NCI-H526 treated with DMSO at 0.1 percent for 48 hours (cell line): Measurements from ENCODE around the gene CNFN.

Experiments used
- DNase-seq: peaks from one replicate; lab custom pipeline; 2025; lab: John Stamatoyannopoulos, UW

CNFN gene

DNA sequence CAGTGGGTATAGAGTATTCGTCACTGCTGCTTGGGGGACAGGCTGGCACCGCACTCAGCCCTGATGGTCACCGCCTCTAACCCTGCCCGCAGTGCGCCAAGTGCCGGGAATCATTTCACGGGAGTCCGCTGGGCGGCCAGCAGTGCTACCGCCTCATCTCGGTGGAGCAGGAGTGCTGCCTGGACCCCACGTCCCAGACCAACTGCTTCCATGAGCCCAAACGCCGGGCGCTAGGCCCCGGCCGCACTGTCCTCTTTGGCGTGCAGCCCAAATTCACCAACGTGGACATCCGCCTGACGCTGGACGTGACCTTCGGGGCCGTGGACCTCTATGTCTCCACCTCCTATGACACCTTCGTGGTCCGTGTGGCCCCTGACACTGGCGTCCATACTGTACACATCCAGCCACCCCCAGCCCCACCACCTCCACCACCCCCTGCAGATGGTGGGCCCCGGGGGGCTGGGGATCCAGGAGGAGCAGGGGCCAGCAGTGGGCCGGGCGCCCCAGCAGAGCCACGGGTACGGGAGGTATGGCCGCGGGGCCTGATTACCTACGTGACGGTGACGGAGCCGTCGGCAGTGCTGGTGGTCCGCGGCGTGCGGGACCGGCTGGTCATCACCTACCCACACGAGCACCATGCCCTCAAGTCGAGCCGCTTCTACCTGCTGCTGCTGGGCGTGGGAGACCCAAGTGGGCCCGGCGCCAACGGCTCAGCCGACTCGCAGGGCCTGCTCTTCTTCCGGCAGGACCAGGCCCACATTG is 14.5 kb downstream of the CNFN start:
- DNase-seq, result no peak

DNA sequence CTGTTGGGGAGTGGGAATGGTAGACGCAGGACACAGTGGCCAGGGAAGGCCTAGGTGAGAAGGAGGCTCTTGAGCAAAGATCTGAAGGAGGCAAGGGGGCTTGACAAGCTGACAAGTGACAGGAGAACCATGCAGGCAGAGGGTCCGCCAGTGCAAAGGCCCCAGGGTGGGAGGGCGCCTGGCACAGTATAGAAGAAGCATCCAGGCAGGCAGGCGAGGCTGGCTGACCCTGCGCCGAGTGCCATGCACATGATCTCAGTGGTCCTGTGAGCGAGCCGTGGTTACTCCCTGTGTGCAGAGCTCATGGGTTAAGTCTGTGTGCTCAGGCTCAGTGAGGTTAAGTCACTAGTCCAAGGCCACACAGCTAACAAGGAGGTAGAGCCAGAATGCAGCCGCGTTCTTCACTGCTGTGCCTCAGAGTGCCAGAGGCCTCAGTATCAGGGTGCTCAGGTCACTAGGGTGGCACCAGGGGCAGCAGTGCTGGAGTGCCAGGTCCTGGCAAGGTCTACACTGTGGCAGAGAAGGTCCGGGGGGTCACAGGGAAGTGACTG is 15.2 kb downstream of the CNFN start:
- DNase-seq, result no peak

- DNase-seq, result no peak
These were observed 19.4 kb downstream of the CNFN start for GRCh38 chr19:42370626-42371175.

DNA sequence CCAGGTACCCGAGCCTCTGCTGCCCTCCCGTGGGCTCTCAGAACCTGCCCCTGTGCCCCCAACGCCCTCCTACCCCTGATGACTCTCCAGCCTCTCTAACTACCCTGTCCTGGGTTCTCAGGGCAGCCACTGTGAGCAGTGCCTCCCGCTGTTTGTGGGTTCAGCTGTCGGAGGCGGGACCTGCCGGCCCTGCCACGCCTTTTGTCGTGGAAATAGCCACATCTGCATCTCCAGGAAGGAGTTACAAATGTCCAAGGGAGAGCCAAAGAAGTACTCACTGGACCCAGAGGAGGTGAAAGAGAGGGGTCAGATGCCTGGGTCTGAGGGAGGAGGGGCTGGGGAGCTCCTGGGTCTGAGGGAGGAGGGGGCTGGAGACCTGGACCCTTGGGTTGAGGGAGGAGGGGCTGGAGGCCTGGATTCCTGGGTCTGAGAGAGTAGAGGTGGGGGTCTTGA is 20.0 kb downstream of the CNFN start:
- no peak for DNase-seq

DNA sequence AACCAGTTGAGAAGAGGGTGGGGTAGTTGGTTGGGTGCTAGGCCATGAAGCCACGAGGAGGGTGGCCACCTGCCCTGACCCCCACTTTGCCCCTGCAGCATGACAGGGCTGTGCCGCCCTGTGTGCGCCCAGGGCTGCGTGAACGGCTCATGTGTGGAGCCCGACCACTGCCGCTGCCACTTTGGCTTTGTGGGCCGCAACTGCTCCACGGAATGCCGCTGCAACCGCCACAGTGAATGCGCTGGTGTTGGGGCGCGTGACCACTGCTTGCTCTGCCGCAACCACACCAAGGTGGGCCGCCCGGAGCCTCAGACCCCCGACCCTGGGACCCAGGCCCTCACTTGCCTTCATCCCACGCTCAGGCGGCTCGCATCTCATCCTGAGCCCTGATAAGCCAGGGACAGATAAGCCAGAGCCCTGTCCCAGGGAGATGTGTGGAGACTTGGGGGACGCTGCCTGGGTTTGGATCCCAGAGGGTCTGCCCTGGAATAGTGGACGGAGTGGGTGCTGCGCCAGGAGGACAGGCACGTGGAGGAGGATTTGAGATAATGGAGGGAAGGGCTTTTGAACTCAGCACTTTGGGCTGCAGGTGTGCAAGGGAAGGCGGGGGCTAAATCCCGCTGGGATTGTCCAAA is 20.5 kb downstream of the CNFN start:
- DNase-seq, result no peak

GRCh38 chr19:42368765-42369164 is 21.3 kb downstream of the CNFN start:
- no peak for DNase-seq

DNA sequence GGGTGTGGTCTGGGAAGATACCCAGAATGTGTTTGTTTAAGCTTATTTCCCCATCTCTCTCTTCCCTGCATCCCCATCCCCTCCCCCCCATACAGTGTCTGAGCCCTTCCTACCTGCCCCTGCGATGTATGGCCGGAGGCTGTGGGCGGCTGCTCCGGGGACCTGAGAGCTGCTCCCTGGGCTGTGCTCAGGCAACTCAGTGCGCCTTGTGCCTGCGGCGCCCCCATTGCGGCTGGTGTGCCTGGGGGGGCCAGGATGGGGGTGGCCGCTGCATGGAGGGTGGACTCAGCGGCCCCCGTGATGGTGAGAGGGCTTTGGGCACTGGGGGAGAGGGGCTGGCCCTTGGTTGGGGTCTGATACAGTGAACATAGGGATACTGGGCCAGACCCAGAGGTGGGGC is 21.7 kb downstream of the CNFN start:
- DNase-seq, result no peak

GRCh38 chr19:42367929-42368328 is 22.2 kb downstream of the CNFN start:
- DNase-seq, result no peak

DNA sequence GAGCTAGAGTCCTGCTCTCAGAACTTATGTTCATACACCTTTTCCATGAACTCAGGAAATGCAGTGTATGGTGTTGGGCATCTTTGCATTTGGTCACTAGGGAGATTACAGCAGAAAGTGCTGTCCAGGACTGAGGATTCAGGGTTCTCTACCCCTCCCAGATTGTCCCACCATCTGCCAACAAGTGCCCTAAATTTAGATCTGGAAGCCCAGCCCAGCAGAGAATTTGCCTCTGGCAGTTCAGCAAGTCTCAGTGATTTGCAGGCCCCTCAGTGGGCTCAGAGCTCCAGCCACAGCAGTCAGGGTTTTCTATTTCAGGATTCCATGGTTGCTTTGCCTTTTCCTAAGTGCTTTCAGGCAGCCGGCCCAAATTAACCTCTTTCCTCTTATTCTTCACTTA is 23.4 kb downstream of the CNFN start:
- DNase-seq, result no peak

GRCh38 chr19:42363614-42364346 is 26.3 kb downstream of the CNFN start:
- no peak for DNase-seq

DNA sequence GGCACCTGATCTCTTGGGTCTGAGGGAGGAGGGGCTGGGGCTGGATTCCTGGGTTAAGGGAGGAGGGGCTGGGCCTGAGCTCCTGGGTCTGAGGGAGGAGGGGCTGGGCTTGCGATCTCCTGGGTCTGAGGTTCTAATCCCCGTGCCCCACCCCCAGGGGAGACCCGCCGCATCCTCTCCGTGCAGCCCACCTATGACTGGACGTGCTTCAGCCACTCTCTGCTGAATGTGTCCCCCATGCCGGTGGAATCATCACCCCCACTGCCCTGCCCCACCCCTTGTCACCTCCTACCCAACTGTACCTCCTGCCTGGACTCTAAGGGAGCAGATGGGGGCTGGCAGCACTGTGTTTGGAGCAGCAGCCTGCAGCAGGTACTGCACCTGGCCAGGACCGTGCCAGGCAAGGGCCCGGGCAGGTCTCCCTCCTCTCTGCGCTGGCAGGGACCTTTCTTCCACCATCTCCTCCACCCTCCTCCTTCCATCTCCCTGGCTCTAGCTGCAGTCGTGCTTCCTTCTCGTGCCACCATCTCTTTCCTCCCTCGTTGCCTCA is 27.1 kb downstream of the CNFN start:
- no peak for DNase-seq

GRCh38 chr19:42362342-42362741 is 27.8 kb downstream of the CNFN start:
- DNase-seq, result no peak

DNA sequence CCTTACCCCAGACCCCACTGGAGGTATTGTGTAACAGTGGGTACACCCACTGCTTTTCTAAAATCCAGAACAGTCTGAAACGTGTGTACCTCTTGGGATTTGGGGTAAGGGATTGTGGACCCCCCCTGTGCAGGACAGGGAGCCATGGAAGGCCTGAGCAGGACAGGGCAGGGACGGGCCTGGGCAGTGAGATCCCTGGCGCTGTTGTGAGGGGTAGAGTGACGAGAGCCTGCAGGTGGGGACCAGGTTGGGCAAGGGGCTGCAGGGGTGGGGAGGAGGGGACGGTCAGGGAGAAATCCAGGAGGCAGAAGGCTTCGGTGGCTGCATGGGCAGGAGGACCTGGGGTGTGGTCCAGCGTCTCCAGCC is 28.6 kb downstream of the CNFN start:
- no peak for DNase-seq

- no peak for DNase-seq
These were observed 29.1 kb downstream of the CNFN start for GRCh38 chr19:42360787-42361544.

- DNase-seq, result no peak
These were observed 32.8 kb downstream of the CNFN start for GRCh38 chr19:42357290-42357689.

- no peak for DNase-seq
These were observed 33.4 kb downstream of the CNFN start for GRCh38 chr19:42356686-42357085.

DNA sequence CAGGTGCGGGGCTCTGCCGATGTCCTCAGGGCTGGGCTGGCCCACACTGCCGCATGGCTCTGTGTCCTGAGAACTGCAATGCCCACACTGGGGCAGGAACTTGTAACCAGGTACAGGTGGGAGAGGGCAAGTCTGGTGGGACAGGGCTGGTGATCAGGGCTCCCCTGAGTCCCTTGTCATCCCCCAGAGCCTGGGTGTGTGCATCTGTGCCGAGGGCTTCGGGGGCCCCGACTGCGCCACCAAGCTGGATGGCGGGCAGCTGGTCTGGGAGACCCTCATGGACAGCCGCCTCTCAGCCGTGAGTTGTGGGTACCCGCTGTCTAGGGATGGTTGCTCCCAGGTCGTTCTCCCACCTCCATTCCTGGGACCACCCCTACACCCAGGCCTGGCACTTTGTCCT is 34.2 kb downstream of the CNFN start:
- DNase-seq, result no peak

GRCh38 chr19:42353341-42354015 is 36.6 kb downstream of the CNFN start:
- DNase-seq, result no peak

DNA sequence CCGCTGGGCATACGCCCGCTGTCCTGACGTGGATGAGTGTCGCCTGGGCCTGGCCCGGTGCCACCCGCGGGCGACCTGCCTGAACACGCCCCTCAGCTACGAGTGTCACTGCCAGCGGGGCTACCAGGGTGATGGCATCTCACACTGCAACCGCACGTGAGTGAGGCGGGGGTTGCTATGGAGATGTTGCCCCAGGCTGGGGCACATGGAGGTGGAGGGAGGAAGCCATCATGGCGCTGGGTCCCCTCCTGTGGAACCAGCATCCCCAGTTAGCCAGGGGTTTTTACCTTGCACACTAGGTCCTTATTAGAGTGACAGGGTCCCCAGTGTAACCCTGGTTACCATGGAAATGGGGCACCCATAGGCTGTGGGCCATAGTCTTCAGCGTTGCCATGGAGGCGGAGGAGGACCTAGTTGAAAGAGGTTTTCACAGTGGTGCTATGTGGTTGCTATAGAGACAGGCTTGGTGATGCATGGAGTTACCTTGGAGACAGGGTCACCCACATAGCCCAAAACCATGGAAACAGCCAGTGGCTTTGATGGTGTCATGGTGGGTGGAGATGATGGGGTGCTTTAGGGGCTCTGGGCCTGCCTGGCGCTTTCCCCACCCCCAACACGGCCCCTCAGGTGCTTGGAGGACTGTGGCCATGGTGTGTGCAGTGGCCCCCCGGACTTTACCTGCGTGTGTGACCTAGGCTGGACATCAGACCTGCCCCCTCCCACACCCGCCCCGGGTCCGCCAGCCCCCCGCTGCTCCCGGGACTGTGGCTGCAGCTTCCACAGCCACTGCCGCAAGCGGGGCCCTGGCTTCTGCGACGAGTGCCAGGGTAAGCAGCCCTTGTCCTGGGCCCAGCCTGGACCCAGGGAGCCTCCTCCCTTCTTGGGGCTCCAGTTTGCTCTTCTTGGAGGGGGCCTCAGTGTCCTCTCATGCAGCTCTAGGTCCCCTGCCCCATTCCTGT is 37.5 kb downstream of the CNFN start:
- no peak for DNase-seq
